Islet precursor cell (in vitro differentiated cells): ENCODE data around the gene MRPS26.
"Not testable (repeated sequence)": the region's sequence is repeated elsewhere in the genome, so short reads cannot be mapped to it uniquely, and the experiment has no call there.

Experiments used
- DNase-seq: peaks from one replicate; pipeline ENCODE4 v3.0.0-alpha.2; 2018

MRPS26 gene

DNA sequence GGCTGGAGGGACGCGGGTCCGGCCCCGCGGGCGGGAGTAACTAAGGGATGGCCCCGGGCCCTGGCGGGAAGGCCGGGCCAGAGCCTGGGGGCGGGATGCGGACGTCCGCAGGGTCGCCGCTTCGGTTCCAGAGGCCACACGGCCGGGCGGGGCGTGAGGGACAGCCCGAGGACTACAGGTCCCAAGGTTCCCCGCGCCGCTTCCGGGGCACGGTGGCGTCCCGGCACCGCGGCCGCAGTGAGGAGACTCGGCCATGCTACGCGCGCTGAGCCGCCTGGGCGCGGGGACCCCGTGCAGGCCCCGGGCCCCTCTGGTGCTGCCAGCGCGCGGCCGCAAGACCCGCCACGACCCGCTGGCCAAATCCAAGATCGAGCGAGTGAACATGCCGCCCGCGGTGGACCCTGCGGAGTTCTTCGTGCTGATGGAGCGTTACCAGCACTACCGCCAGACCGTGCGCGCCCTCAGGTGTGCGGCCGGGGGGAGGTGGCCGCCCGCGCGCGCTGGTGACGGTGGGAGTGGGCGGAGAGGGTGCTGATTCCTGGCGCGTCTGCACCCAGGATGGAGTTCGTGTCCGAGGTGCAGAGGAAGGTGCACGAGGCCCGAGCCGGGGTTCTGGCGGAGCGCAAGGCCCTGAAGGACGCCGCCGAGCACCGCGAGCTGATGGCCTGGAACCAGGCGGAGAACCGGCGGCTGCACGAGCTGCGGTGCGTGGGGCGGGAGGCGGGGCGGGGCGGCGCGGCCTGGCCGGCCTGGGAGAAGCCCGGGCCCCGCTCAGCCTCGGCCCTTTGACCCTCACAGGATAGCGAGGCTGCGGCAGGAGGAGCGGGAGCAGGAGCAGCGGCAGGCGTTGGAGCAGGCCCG, at the start of gene MRPS26:
Gene MRPS26, plus strand, starts transcription at position 237 of the 861 bp plus-strand sequence. Its CDS starts 17 bp downstream, at position 254.
- DNase-seq, result peak; percentile 65

DNA sequence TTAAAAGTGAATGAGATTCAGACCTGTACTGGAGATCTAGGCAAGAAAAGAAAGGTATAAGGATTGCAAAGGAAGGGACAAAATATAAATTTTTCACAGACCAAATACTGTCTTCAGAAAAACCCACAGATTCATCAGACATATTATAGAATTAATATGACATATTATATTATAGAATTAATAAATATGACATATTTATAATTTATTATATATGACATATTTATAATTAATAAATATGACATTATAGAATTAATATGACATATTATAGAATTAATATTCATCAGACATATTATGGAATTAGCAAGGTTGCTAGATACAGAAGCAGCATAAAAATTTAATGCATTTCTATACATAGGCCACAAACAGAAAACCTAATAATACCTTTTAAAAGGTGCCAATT, 47.1 kb upstream of the MRPS26 start:
- DNase-seq, result no peak

DNA sequence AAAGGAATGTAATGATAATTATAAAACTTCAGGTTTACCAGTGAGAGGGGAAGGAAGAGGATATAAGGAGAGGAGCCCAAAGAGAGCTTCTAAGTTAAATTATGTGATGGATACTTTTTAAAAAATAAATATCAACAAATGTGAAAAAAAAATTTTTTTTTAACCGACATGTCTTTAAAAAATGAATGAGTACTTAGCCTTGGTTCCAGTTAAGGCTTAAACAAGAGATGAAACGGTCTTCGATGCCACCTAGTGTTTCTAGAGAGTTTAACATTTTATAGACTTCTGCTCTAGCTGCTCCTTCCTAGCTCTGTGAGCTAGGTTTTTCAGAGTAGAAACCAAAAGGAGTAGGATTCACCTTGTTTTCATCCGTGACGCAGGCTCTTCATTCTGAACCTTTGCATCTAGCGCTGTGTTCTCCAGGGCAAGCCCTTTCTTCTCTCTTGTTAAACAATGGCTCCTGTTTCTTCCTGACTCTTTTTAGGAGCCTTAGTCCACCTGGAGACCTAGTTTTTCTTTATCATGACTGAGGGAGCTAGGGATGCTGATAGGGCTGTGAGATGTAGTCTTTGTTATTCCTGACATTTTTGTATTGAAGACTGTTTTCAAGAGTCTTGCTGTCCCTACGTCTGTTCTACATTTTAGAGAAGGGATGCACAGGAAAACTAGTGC, 44.9 kb upstream of the MRPS26 start:
- no peak for DNase-seq

DNA sequence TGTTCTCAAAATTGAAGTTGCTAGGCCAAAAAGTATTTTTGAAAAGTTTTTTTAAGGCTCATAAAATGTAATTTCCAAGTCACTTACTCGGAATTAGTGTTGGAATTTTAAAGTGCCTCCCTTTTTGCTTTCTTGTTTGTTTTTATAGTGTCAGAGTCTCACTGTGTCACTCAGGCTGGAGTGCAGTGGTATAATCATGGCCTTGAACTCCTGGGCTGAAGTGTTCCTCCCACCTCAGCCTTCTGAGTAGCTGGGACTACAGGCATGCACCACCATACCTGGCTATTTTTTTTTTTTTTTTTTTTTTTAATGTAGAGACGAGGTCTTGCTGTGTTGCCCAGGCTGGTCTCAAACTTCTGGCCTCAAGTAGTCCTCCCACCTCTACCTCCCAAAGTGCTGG, 42.4 kb upstream of the MRPS26 start:
- no peak for DNase-seq

DNA sequence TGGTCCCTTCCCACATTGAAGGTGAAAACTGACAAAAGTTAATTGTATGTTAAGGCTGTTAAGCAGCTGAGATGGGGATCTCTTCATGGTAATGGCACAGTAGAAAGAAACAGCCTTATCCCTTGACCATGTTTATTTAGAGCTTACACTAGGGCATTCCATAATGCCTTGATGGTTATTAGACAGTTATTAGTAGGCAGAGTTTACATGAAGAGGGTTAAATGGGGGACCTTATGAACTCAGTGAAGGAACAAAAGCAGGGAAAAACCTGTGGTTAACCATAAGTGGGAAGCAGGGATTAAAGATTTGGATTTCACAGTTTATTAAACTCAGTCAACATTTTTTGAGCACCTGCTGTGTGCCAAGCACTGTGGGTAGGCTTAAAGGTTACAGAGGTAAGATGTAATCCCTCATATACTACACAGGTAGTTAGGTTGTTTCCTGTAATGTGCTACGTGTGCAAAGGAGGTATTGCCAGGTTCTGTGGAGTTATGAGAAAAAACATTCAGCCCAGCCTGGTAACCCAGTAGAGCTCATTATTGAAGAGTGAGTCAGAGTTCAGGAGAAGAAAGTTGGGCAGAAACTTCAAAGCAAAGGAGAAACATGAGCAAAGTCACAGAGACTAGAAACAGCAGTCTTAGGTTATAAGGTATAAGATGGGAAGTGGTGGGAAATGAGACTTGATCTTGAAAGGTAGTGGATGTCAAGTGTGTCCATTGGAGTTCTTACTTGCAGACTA, 34.7 kb upstream of the MRPS26 start:
- DNase-seq, result no peak

DNA sequence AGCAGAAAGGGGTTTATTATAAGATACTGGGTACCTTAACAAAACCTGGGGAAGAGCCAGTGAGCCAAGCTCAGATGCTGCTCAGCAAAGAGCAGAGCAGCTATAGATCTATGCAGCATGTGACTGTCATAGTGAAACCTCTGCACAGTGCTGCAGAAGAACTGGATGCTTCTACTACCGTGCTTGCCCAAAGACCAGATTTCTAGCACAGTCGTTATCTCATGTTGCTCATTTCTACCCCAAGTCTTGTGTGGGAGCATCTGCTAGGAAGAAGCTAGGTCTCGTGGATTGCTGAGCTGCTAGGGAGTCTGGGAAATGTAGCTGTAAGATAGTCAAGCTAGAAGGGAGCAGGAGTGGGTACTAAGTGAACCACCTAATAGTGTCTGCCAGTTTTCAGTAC, 34.1 kb upstream of the MRPS26 start:
- DNase-seq, result no peak

DNA sequence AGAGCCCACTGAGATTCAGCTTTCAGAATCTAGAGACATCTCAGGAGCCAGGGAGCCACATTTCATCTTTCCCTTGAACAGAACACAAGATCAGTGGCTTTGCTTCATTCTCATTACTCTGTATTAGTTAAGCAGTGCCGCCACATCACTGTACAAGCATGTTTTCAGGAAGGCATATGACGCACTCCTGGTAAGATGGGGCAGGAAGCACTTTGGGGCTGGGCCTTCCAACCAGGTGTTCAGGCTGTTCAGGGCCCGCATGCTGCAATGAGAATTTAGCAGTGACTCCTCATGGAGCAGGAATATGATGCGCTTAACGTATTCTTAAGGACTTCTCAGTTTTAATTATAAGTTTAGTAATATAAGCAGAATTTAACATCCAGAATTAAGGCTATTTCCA, 32.1 kb upstream of the MRPS26 start:
- DNase-seq, result no peak

DNA sequence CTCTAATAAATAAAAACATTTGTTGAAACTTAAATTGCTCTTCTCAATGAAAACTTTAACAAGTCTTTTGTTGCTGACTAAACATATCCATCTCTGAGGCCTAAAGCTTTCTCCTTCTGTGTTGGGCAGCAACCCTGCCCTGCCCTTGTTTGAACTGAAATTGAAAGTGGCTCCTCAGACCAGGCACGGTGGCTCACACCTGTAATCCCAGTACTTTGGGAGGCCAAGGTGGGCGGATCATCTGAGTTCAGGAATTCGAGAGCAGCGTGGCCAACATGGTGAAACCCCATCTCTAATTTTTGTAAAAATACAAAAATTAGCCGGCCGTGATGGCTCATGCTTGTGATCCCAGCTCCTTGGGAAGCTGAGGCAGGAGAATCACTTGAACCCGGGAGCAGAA, 31.7 kb upstream of the MRPS26 start:
- DNase-seq, result no peak

DNA sequence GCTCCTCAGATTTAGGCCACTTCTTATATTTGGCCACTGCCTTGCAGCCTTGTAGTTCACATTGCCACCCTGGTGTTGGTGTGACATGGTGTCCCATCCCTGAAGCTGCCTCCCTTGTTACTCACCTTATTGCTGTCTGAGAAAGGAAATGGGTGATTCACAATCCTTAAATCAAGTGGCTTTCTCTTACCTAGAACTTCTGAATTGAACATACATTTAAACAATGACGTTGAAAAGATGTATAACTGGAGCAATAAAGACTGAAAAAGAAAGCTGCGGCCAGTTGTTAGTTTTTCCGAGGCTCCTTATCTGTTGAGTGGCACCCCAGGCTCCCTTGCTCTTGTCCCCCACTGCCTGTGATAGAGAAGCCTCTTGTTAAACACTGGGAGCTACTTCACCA, 31.2 kb upstream of the MRPS26 start:
- DNase-seq, result no peak

DNA sequence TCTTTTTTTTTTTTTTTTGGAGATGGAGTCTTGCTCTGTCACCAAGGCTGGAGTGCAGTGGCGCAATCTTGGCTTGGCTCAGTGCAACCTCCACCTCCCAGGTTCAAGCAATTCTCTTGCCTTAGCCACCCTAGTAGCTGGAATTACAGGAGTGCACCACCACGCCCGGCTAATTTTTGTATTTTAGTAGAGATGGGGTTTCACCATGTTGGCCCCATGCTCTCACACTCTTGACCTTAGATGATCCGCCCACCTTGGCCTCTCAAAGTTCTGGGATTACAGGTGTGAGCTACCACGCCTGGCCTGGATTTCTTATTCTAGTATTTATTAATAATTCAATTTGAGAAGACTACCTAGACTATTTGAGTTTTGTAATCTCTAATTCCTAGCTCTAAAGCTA, 30.6 kb upstream of the MRPS26 start:
- not testable (repeated sequence) for DNase-seq

DNA sequence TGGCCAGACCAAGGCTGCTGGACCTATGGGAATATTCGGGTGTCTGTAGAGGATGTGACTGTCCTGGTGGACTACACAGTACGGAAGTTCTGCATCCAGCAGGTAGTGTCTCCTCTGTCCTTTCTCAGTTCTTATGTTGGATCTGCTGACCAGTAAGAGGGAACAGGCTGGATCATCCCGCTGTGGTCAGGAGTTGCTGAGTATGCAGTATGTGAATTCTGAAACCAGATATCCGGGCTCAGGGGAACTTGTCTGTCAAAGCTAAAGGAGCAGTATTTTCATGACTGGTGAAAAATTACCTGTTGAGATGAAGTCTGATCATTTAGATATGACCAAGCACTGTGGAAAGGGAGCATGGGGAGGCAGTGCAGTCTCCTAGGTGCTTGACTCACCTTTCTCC, 24.5 kb upstream of the MRPS26 start:
- no peak for DNase-seq

DNA sequence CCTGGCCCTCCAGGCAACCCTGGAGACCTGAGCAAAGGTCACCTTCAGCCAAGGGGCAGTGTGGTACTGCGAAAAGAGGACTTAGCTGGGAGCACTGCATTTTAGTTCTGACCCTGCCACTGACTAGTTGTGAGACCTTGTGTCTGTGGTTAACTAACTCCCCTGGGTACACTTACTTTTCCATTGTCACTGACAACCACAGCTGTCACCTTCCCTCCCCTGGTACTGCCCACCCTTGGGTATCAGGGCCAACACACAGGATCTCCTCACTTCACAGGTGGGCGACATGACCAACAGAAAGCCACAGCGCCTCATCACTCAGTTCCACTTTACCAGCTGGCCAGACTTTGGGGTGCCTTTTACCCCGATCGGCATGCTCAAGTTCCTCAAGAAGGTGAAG, 24.1 kb upstream of the MRPS26 start:
- no peak for DNase-seq

DNA sequence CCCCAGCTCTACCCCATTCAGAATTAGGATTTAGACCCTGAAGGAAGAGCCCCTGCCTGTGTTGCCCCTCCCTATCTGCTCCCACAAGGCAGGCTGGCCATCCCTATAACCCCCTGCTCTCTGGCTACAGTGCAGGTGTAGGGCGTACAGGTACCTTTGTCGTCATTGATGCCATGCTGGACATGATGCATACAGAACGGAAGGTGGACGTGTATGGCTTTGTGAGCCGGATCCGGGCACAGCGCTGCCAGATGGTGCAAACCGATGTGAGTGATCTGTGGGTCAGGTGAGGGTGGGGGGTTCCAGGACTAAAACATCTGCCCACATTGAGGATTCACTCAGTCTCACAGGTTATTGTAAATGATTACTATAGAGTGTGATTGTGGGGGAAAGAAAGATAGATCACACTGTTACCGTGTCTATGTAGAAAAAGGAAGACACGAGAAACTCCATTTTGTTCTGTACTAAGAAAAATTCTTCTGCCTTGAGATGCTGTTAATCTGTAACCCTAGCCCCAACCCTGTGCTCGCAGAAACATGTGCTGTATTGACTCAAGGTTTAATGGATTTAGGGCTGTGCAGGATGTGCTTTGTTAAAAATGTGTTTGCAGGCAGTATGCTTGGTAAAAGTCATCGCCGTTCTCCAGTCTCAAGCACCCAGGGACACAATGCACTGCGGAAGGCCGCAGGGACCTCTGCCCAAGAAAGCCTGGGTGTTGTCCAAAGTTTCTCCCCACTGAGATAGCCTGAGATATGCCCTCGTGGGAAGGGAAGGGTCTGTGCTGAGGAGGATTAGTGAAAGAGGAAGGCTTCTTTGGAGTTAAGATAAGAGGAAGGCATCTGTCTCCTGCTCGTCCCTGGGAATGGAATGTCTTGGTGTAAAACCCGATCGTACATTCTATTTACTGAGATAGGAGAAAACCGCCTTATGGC, 23.0 kb upstream of the MRPS26 start:
- DNase-seq, result peak; percentile 62

DNA sequence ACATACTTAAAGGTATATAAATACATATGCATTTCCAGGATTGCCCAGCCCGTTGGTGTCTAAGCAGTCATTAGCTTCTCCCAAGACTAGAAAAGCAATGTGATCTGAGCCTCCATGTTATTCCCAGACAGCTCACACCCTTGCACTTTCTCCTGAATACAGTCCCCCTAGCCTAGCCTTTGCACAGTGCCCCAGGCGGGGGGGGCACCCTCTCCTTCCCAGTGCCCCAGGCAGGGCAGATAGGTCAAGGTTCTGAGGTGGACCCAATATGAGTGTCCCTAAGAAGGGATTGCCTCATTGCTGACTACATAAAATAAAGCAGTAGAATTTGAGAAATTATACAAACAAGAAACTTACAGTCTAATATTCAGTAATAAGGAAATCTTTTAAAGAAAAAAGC, 17.9 kb upstream of the MRPS26 start:
- DNase-seq, result no peak

DNA sequence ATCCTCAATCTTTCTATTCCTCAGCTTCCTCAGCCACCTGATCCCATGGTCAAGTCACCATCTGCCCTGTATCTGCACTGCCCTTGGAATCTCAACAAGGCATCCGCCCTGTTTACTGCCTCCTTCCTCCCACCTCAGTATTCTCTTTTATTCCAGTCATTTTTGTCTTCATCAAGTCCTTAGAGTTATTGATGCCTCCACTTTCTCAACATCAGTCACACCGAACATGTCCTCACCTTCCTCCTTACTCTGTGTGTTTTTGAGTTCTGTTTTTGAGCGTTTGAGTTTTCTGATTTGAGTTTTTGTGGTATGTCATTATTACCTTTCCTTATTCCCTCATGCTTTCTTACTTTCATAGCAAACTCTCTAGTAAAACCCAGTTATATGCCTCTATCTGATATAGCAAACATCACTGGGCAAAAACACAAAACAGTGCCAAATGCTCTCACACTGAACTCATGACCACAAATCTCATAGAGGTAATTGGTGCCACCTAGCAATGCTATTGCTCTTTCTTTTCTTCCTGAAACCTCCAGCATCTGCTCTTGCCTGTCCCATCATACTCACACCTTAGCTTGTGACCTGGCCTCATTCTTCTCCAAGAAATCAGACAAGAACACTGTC, 14.2 kb upstream of the MRPS26 start:
- no peak for DNase-seq

DNA sequence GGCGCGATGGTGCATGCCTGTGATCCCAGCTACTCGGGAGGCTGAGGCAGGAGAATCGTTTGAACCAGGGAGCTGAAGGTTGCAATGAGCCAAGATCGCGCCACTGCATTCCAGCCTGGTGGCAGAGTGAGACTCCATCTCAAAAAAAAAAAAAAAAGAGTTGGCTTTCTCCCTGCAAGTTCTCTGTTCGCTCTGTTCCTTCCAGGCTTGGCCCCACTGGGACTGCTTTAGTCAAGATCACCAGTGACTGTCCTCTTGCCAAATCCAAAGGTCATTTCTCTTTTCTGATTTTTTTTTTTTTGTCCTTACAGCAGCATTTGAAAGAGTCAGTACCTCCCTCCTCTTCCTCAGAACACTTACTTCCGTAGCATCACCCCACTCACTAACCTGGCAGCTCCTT, 13.2 kb upstream of the MRPS26 start:
- DNase-seq, result no peak

DNA sequence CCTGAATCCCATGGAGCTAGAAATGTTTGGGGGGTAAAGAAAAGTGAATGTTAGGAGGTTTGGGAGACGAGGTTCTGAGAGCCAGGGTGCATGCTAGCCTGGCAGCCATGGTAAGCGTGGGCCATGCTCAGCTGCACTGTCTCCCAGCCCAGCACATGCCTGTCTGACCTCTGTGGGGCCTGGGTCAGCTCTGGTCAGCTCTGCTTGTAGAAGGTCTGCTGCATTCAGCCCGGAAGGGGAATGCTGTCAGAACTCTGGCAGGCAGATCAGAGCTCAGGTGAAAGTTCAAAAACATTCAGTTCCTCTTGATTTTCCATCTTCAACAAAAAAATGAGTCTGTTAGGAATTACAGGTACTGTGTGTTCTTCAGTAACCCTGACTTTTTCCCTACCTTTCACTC, 8.2 kb upstream of the MRPS26 start:
- DNase-seq, result no peak

DNA sequence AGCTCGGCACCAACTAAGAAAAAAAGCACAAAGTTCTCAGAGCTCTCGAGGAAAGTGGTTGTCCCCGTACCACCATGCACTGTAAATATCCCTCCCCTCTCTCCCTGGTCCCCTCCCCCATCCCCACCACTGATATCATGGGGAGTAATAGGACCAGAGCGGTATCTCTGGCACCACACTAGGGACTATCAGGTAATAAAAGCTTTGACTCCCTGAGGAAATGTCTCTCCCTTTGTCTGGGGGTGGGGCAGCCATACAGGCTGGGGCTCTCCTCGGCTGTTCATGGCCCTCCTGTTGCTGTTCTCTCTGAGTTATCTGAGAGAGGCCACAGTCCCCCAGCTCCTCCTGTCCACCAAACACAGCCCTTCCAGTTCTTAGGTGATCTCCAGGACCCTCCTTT, 7.4 kb upstream of the MRPS26 start:
- DNase-seq, result no peak

DNA sequence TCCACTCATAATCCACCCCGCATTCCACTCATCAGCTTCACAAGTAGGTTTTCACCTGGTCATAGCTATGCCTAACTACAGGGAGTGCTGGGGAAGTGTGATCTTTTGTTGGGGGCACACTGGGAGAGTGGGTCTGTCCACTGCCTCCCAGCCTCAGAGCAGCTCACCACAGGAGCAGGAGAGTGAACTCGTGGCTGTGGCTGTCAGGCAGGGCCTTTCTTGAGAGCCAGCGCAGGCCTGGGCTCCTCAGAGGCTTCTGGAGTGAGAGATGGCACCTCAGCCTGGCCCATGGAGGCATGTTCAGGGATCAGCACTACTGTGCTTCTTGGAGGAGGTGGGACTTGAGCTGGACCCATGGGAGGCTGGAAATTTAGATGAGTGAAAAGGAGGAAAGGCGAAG, 6.4 kb upstream of the MRPS26 start:
- no peak for DNase-seq

DNA sequence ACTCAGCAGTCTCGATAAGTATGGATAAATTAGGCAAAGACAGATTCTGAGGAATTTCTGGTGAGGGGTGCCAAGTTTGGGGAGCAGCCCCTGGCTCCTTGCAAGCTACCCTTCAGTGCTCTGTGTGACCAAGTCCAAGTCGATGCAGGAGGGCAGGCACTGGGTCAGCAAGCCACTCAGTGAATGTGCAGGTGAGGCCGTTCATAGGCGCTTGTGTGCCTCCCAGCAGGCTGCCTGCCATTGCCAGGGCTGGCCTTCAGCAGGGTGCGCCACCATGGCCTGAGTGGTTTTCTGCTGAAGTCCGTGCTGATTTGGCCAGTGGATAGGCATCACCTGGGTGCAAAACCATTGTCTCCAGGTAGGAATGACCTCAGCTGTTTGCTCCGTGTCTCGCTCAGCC, 5.8 kb upstream of the MRPS26 start:
- no peak for DNase-seq

DNA sequence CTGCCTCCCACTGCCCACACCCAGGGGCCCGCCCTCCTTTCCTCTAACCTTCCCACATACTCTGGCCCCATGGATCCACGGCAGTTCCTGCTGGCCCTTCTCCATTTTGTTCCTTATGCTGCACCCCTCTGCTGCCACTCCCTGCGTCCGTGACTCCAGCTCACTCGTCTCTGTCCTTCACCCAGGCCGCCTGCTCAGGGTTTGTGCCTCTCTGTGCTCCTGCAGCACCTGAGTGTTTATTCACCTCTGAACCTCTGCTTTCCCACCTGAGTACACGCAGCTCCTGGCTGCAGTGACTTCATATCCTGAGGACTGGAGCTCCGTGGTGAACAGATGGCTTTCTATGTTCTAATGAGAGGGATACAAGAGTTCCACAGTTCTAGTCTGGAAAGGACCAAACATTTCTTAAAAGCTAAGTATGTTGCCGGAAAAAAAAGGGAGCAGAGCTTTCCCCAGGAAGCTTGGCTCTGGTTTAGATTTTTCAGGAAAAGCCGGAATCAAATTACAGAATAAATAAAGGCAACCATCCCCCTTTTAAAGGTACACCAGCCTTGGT, 3.9 kb upstream of the MRPS26 start:
- no peak for DNase-seq

DNA sequence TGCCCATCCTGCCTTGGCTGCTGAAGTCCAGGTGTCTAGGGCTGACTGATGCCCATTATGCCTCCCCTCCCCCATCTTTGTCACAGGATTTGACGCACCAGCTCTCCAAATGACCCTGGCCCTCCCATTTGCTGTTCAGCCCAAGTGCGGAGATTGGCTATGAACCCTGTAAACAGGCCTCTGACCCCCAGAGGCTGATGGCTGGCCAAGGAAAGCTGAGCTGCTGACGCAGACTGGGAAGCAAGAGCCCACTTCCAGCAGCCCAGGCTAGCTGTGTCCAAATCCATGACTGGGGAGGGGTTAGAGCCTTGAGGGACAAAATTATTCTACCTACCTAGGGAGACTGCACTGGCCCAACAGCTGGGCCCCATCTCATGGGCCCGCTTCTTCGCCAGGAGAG, 3.2 kb upstream of the MRPS26 start:
- DNase-seq, result no peak
